K562 (cell line): ENCODE measurements around the gene KLF1. TPM values are rescaled to one million over a fixed set of nuclear protein-coding genes. Genes with fewer than 3 reads are reported as not detected.

Source experiments
- ATAC-seq: fragments of 200-7000 bp; cut with Tn5 transposase; 3 replicates; pipeline ENCODE4 v1.9.1; 2020; ENCODE audit warnings: moderate library complexity
- Bru-seq: library from RNA; stranded (reverse); fragments of 400-500 nt; gene quantifications from one replicate; lab custom pipeline; 2021; lab: Mats Ljungman, UMichigan
- BruChase-seq, 2 experiments: library from RNA; stranded (reverse); fragments of 400-500 nt; gene quantifications; one replicate each; lab custom pipeline; 2021; lab: Mats Ljungman, UMichigan
- BruUV-seq: library from RNA; stranded (reverse); fragments of 400-500 nt; replicated peaks from 2 replicates; lab custom pipeline; 2021; lab: Mats Ljungman, UMichigan
- CTCF ChIA-PET: fragments of 300-600 bp; formaldehyde crosslinking; extraction: SDS; loops from one replicate; lab custom pipeline; 2021; ENCODE audit warnings: low intra/inter-chr PET ratio; lab: Yijun Ruan, JAX
- POLR2A ChIA-PET: fragments of 300-600, 350-650 bp; sonication (Branson Sonifier 250); formaldehyde crosslinking; extraction: SDS; loops from one replicate; lab custom pipeline; 2021; ENCODE audit warnings: antibody characterized with exemption, inconsistent platforms; lab: Yijun Ruan, JAX
- DNase-seq, 4 experiments: peaks; one replicate each; pipeline versions ENCODE4 v3.0.0 to v3.0.0-alpha.2; 2011 to 2018; ENCODE audit warnings: low spot score in 3 of 4, mixed read lengths in 3 of 4; ENCODE audit errors: extremely low read depth in 1 of 4
- FAIRE-seq: peaks from 2 replicates; lab custom pipeline; 2011; peaks lifted over from hg19 to GRCh38; lab: Jason Lieb, UNC
- H2AFZ ChIP-seq: 2 replicates; pipeline ENCODE4 v1.6.0; 2011; ENCODE audit warnings: low read depth, low read length, control low read depth, inconsistent platforms
- H3K27ac ChIP-seq: fragments of 200-600 bp; 3 replicates; pipeline ENCODE4 v1.8.0; 2011; ENCODE audit warnings: low read depth, mild to moderate bottlenecking, control low read depth, inconsistent platforms, low read length, moderate library complexity, mixed read lengths; ENCODE audit errors: extremely low read depth
- H3K27me3 ChIP-seq, 2 experiments: fragments of 300-600 bp in 1 of 2; 2 replicates in 1 of 2; 3 replicates in 1 of 2; pipeline versions ENCODE4 v1.6.0 to v1.8.0; 2011; ENCODE audit warnings: inconsistent platforms in 2 of 2, low read length in 2 of 2, mild to moderate bottlenecking in 1 of 2, mixed read lengths in 1 of 2, moderate library complexity in 1 of 2; ENCODE audit not compliant: control insufficient read depth in 2 of 2, insufficient read depth in 2 of 2
- H3K36me3 ChIP-seq: fragments of 300-600 bp; 3 replicates; pipeline ENCODE4 v1.8.0; 2011; ENCODE audit warnings: mild to moderate bottlenecking, low read length, inconsistent platforms; ENCODE audit not compliant: control insufficient read depth, insufficient read depth
- H3K4me1 ChIP-seq, 2 experiments: fragments of 200-600 bp in 1 of 2; replicated peaks in 1 of 2; 2 replicates in 1 of 2; 3 replicates in 1 of 2; pipeline versions ENCODE4 v1.5.1 to v1.8.0; 2011; ENCODE audit warnings: inconsistent platforms in 2 of 2, low read length in 2 of 2, mild to moderate bottlenecking in 1 of 2, mixed read lengths in 1 of 2, moderate library complexity in 1 of 2; ENCODE audit not compliant: control insufficient read depth in 2 of 2, insufficient read depth in 2 of 2
- H3K4me2 ChIP-seq: 2 replicates; pipeline ENCODE4 v1.6.1; 2011; ENCODE audit warnings: low read length, control low read depth, inconsistent platforms, mixed read lengths; ENCODE audit not compliant: insufficient read depth
- H3K4me3 ChIP-seq: fragments of 200-600 bp; sonication (generic), shearing (Covaris generic); 2 replicates; pipeline ENCODE4 v1.5.1; 2016; ENCODE audit warnings: control low read depth, inconsistent platforms
- H3K79me2 ChIP-seq: fragments of 200-600 bp; 3 replicates; pipeline ENCODE4 v1.8.0; 2011; ENCODE audit warnings: low read length, inconsistent platforms; ENCODE audit not compliant: control insufficient read depth, insufficient read depth
- H3K9ac ChIP-seq, 2 experiments: 2 replicates each; pipeline versions ENCODE4 v1.6.0 to v1.6.1; 2011; ENCODE audit warnings: low read depth in 2 of 2, low read length in 2 of 2, control low read depth in 1 of 2, inconsistent platforms in 1 of 2, mild to moderate bottlenecking in 1 of 2, mixed read lengths in 1 of 2; ENCODE audit not compliant: insufficient read depth in 1 of 2
- H3K9me1 ChIP-seq: one replicate; pipeline ENCODE4 v1.6.0; 2011; ENCODE audit warnings: inconsistent platforms, mild to moderate bottlenecking, low read length, moderate library complexity; ENCODE audit not compliant: control insufficient read depth, insufficient read depth
- H3K9me3 ChIP-seq: replicated peaks from 2 replicates; pipeline ENCODE4 v1.5.1; 2011; ENCODE audit warnings: low read depth, low read length, inconsistent platforms; ENCODE audit not compliant: control insufficient read depth, insufficient read depth
- H4K20me1 ChIP-seq: replicated peaks from 2 replicates; pipeline ENCODE4 v1.6.1; 2011; ENCODE audit warnings: low read length, inconsistent platforms, mixed read lengths; ENCODE audit not compliant: control insufficient read depth, insufficient read depth
- CBX5 ChIP-seq: IDR thresholded peaks from 2 replicates; pipeline ENCODE4 v1.6.1; 2014; ENCODE audit warnings: low read depth, borderline replicate concordance
- E2F8 ChIP-seq: fragments of 450-650 bp; IDR thresholded peaks from 2 replicates; pipeline ENCODE4 v1.7.1; 2018; ENCODE audit warnings: mild to moderate bottlenecking, low read depth; ENCODE audit not compliant: partially characterized antibody
- MYBL2 ChIP-seq, 2 experiments: fragments of 450-650 bp in 1 of 2; sonication (generic) in 1 of 2; formaldehyde crosslinking in 1 of 2; IDR thresholded peaks; 2 replicates each; pipeline versions ENCODE4 v1.6.1 to v1.8.1; 2017 to 2022; ENCODE audit warnings: borderline replicate concordance in 1 of 2, inconsistent platforms in 1 of 2, low read depth in 1 of 2, mild to moderate bottlenecking in 1 of 2, missing genetic modification reagents in 1 of 2, moderate library complexity in 1 of 2
- PHF21A ChIP-seq: fragments of 450-650 bp; IDR thresholded peaks from 2 replicates; pipeline ENCODE4 v1.6.1; 2017; ENCODE audit warnings: low read depth, borderline replicate concordance
- POLR3A ChIP-seq: IDR thresholded peaks from 2 replicates; pipeline ENCODE4 v1.6.1; 2011; ENCODE audit warnings: borderline replicate concordance, mild to moderate bottlenecking, moderate library complexity; ENCODE audit not compliant: insufficient read length, insufficient read depth; ENCODE audit errors: extremely low read depth
- SETDB1 ChIP-seq: IDR thresholded peaks from one replicate; pipeline ENCODE4 v1.6.1; 2012; ENCODE audit warnings: low read length, control low read depth, inconsistent platforms
- SIN3A ChIP-seq, 2 experiments: fragments of 150-350 bp in 1 of 2; IDR thresholded peaks; 2 replicates each; pipeline ENCODE4 v1.6.1; 2011 to 2016; ENCODE audit warnings: borderline replicate concordance in 2 of 2, low read depth in 2 of 2, low read length in 2 of 2, mild to moderate bottlenecking in 2 of 2, moderate library complexity in 2 of 2; ENCODE audit not compliant: control insufficient read depth in 1 of 2
- SNIP1 ChIP-seq: fragments of 450-650 bp; IDR thresholded peaks from 2 replicates; pipeline ENCODE4 v1.7.1; 2017; ENCODE audit warnings: low read depth, mild to moderate bottlenecking
- SRSF3 ChIP-seq: fragments of 200-400 bp; formaldehyde crosslinking; IDR thresholded peaks from 2 replicates; pipeline ENCODE4 v1.6.1; 2016; ENCODE audit warnings: mild to moderate bottlenecking, low read length, moderate library complexity; ENCODE audit not compliant: insufficient read depth
- ZNF445 ChIP-seq: fragments of 250-450 bp; sonication (Bioruptor Pico); IDR thresholded peaks from 2 replicates; pipeline ENCODE4 v1.4.0; 2020; ENCODE audit warnings: low read depth, mild to moderate bottlenecking, moderate library complexity
- ZNF79 ChIP-seq: fragments of 250-450 bp; sonication (Bioruptor Pico); IDR thresholded peaks from 2 replicates; pipeline ENCODE4 v1.4.0; 2020; ENCODE audit warnings: low read depth, mild to moderate bottlenecking, moderate library complexity
- WGBS: fragments of 100-300 bp; shearing (Covaris generic); methylation state at CpG from one replicate; pipeline ENCODE4 v1.1.6; 2016; ENCODE audit warnings: low coverage, mixed read lengths; ENCODE audit not compliant: insufficient coverage; ENCODE audit errors: missing lambda C conversion rate; 5-methylcytosine and 5-hydroxymethylcytosine counted together
- in situ Hi-C: fragments of 300-500 bp; cut with MboI; formaldehyde crosslinking; loops from 4 replicates; pipeline ENCODE4 v1.15.0; 2018; ENCODE audit warnings: inconsistent platforms, mixed read lengths
- intact Hi-C: fragments of 100-400 bp; cut with micrococcal nuclease; formaldehyde crosslinking; loops from 2 replicates; pipeline ENCODE4 v1.14.2; 2022
- long read RNA-seq, 3 experiments: library from polyadenylated mRNA in 2 of 3; library from RNA in 1 of 3; unstranded in 2 of 3; stranded (forward) in 1 of 3; transcript quantifications; one replicate each; pipeline ENCODE4 v2.0.0, GENCODE V29; 2019 to 2022
- polyA minus RNA-seq, 3 experiments: library from RNA; depleted of rRNA, polyadenylated mRNA; stranded (reverse); fragments of >200 nt; gene quantifications; 2 replicates each; pipeline ENCODE4 v1.2.3, GENCODE V29; 2011
- polyA plus RNA-seq, 8 experiments: library from polyadenylated mRNA; depleted of rRNA in 4 of 8; stranded (reverse) in 5 of 8; unstranded in 3 of 8; fragments of >200 nt; fragmentation: Nextera tagmentation in 2 of 8; fragmentation: Illumina TruSeq in 1 of 8; extraction: Ambion mirVana in 2 of 8; extraction: Trizol in 1 of 8; gene quantifications; 2 replicates each; pipeline versions ENCODE4 v1.2.1 to v1.2.3, GENCODE V29; 2011 to 2014; ENCODE audit warnings: inconsistent platforms in 1 of 8, missing spikeins in 1 of 8
- total RNA-seq, 7 experiments: library from RNA; depleted of rRNA in 6 of 7; stranded (reverse); fragments of >200 nt in 6 of 7; fragmentation: Illumina TruSeq in 2 of 7; extraction: Trizol in 2 of 7; gene quantifications; 2 replicates each; pipeline versions ENCODE4 v1.2.1 to v1.2.3, GENCODE V29; 2011 to 2021; ENCODE audit warnings: low replicate concordance in 1 of 7

KLF1 gene
- 6.4 and 26.3 TPM in 2 replicates for total RNA-seq (2011; cell fraction: chromatin; rRNA removed; ENCODE audit: low replicate concordance)
- total RNA-seq (2011; cell fraction: nucleolus; rRNA removed) = 42.0 and 42.9 TPM in 2 replicates
- 23.0 and 24.3 TPM in 2 replicates for total RNA-seq (2011; cell fraction: nucleoplasm; rRNA removed)
- 163 and 229 TPM in 2 replicates for total RNA-seq (2014; rRNA removed)
- total RNA-seq (2014; rRNA removed; fragmentation: Illumina TruSeq; extraction: Trizol) = 26.9 and 40.3 TPM in 2 replicates
- 76.4 and 81.8 TPM in 2 replicates for total RNA-seq (2015; rRNA removed; fragmentation: Illumina TruSeq; extraction: Trizol)
- total RNA-seq (2021) = 144 and 168 TPM in 2 replicates
- 47.3 and 58.8 TPM in 2 replicates for polyA plus RNA-seq (2011; rRNA removed)
- polyA plus RNA-seq (2011; cell fraction: cytosol; rRNA removed) = 72.0 and 223 TPM in 2 replicates
- 45.6 and 85.0 TPM in 2 replicates for polyA plus RNA-seq (2011; cell fraction: nucleus; rRNA removed)
- polyA plus RNA-seq (2012) = 70.7 and 93.0 TPM in 2 replicates
- 38.0 and 76.5 TPM in 2 replicates for polyA plus RNA-seq (2014; fragmentation: Illumina TruSeq; extraction: Trizol)
- polyA plus RNA-seq (2014; fragmentation: Nextera tagmentation; extraction: Ambion mirVana) = 1 to 10 TPM; 8.4 to 9.3 TPM
- 111 and 113 TPM in 2 replicates for polyA plus RNA-seq (2014; rRNA removed)
- 11.6 and 17.2 TPM in 2 replicates for polyA minus RNA-seq (2011; rRNA and poly(A)+ RNA removed)
- 35.4 and 37.3 TPM in 2 replicates for polyA minus RNA-seq (2011; cell fraction: cytosol; rRNA and poly(A)+ RNA removed)
- 23.3 and 27.4 TPM in 2 replicates for polyA minus RNA-seq (2011; cell fraction: nucleus; rRNA and poly(A)+ RNA removed)
- percentile 92 among the genes with signal in this experiment for Bru-seq, nascent RNA
- percentile 87 among the genes with signal in this experiment for BruChase-seq, experiment 1, labeled RNA remaining after a 2-hour chase
- percentile 87 among the genes with signal in this experiment for BruChase-seq, experiment 2, labeled RNA remaining after a 6-hour chase
- long read RNA-seq, experiment 1, transcript KLF1-201 (3 exons, 1,611 nt) = major isoform, 318 of 559 reads
- long read RNA-seq, experiment 1, partial matches to known transcripts = 178 of 559 reads
- long read RNA-seq, experiment 1, other reads (novel, unspliced or antisense) = 63 of 559 reads
- long read RNA-seq, experiment 2, transcript KLF1-201 (3 exons, 1,611 nt) = major isoform, 172 of 300 reads
- long read RNA-seq, experiment 2, partial matches to known transcripts = 115 of 300 reads
- long read RNA-seq, experiment 2, other reads (novel, unspliced or antisense) = 13 of 300 reads
- long read RNA-seq, experiment 3, transcript KLF1-201 (3 exons, 1,611 nt) = major isoform, 96 of 116 reads
- long read RNA-seq, experiment 3, partial matches to known transcripts = 14 of 116 reads
- long read RNA-seq, experiment 3, other reads (novel, unspliced or antisense) = 6 of 116 reads

DNA sequence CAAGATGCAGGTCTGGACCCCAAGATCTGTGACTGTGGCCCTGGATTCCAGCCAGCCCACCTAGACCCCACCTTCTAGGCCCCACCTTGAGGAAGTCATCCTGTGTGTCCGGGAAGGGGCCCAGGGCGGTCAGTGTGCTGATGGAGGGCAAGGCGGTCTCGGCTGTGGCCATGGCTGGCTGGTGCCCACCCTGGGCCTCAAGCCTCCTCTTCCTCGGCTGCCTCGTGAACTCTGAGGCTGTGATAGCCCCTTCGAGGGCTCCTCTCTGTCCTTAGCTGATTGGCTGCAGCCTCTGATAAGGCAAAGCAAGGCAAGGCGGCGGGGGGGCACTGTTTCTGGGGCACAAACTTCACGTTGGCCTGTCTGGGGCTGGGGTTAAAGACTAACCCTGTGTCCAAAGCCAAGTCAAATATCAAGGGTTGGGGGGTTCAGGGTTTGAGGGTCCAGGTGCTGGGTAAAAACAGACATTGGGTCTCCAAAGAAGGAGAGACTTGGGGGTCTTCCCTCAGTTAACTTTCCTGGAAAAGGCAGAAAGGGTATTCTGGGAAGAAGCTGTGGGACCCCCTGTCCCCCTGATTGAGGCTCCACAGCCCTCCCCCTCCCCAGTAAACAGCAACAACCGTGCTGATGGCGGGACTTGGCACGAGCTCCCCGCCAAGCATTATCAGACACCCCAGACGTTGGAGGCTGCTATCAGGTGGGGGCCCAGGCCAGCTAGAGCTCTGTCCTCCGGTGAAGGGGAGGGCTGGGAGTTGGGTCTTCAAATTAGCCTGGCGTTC is at the start of gene KLF1:
Gene KLF1, minus strand, starts transcription at position 233 of the 779 bp plus-strand sequence. Its CDS starts 61 bp downstream, at position 172.
- Histone ChIP-seq H3K79me2 (peaks cover 76% of the 10 kb centered on the region), H3K4me1 (peaks cover 38 to 82% of the 10 kb centered on the region in 2 experiments; a peak in 4 of 5 replicates), H3K9ac (peak within 1 kb of the TSS; percentile 94 to 95), H3K36me3 (peaks cover 29% of the 10 kb centered on the region), H3K9me1 (no peaks in the 10 kb centered on the region), H2AFZ (peak within 1 kb of the TSS; percentile 73), H3K4me3 (peak within 1 kb of the TSS; percentile 70), H4K20me1 (peaks cover 10% of the 10 kb centered on the region; the same call in 1 of the 2 replicates), H3K27me3 (no peaks in the 10 kb centered on the region), H3K27ac (peak within 1 kb of the TSS; percentile 96), H3K4me2 (peak within 1 kb of the TSS; percentile 100), H3K9me3 (no peaks in the 10 kb centered on the region)
- WGBS = 0% methylated on average over 17 of the region's 17 CpGs
- ATAC-seq (peak; percentile 15), DNase-seq (peak; percentile 67 to 93 (median 76)), FAIRE-seq (peak; percentile 85)
- ChIA-PET CTCF (no interaction called here), POLR2A (interaction anchor here (0.6 to 5.9 kb wide), 18 partner anchors 12 to 782 kb away, joined by 3 to 37 read pairs (median 4); partner anchors contain the start of genes CALR, IER2, RAD23A and STX10)
- in situ Hi-C loops (no loop called here), intact Hi-C loops (loop anchor here (1.0 to 5.0 kb wide), 4 partner anchors 32 to 80 kb away; partner anchors contain the start of genes CALR, DAND5, MAST1 and SYCE2)
- no TSS peak for BruUV-seq
- TF ChIP-seq E2F8 (peak; percentile 67), SNIP1 (no peak), ZNF79 (CRISPR knock-in tag) (no peak), SRSF3 (no peak), PHF21A (no peak), POLR3A (no peak), SIN3A (IDR thresholded peaks at IDR 0.05; ENCODE audit: borderline replicate concordance in 2 of 2, control insufficient read depth in 1 of 2, low read depth in 2 of 2, low read length in 2 of 2) (peak in 1 of 2 experiments; percentile 49; a peak in 1 of 4 replicates), MYBL2 (IDR thresholded peaks at IDR 0.05; ENCODE audit: low read depth) (no peak), MYBL2 (CRISPR knock-in tag; IDR thresholded peaks at IDR 0.05; ENCODE audit: borderline replicate concordance) (no peak), CBX5 (no peak), SETDB1 (no peak), ZNF445 (CRISPR knock-in tag) (no peak)
